GM12875 (cell line): Measurements from ENCODE around the gene LAMP5.

Source experiments
- H3K4me3 ChIP-seq: one replicate; pipeline ENCODE4 v1.5.1; 2011; ENCODE audit warnings: low read depth, low read length, control low read depth
- TF ChIP-seq, protein P1 (sequence below): IDR thresholded peaks from 2 replicates; pipeline ENCODE4 v1.5.1; 2011; ENCODE audit warnings: low read depth, mild to moderate bottlenecking, control low read depth, inconsistent platforms, low read length, moderate library complexity, borderline replicate concordance; ENCODE audit not compliant: insufficient read depth

The LAMP5 gene, protein sequence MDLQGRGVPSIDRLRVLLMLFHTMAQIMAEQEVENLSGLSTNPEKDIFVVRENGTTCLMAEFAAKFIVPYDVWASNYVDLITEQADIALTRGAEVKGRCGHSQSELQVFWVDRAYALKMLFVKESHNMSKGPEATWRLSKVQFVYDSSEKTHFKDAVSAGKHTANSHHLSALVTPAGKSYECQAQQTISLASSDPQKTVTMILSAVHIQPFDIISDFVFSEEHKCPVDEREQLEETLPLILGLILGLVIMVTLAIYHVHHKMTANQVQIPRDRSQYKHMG

DNA sequence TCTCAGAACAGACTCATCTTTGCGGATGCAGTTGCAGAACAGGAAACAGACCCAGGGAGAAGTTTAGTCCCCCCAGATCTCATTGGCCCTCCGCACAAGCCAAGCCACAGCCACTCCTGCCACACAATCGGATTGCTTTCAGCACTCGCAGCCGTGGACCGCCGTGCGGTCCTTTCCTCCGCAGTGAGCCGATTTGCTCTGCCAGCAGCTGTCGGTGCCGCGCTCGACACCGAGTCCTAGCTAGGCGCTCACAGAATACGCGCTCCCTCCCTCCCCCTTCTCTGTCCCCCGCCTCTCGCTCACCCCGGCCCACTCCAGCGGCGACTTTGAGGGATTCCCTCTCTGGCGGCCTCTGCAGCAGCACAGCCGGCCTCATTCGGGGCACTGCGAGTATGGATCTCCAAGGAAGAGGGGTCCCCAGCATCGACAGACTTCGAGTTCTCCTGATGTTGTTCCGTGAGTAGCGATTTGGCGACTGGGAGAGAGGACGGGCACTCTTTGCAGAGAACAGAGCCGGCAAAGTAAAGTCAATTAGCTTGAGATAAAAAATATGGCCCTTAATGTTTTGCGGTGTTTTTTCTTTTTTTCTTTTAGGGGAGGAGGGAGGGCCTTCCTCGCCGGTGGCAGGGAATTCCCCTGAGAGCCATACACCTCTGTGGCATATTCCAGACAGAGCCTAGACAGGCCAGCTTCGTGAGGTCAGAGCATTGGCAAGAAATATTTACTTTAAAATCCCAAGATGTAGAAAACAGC is at the start of gene LAMP5:
TSS of gene LAMP5 (plus strand) at position 130 of the 753 bp plus-strand sequence. CDS start at position 393, 263 bp downstream.
- TF ChIP-seq, protein P1, sequence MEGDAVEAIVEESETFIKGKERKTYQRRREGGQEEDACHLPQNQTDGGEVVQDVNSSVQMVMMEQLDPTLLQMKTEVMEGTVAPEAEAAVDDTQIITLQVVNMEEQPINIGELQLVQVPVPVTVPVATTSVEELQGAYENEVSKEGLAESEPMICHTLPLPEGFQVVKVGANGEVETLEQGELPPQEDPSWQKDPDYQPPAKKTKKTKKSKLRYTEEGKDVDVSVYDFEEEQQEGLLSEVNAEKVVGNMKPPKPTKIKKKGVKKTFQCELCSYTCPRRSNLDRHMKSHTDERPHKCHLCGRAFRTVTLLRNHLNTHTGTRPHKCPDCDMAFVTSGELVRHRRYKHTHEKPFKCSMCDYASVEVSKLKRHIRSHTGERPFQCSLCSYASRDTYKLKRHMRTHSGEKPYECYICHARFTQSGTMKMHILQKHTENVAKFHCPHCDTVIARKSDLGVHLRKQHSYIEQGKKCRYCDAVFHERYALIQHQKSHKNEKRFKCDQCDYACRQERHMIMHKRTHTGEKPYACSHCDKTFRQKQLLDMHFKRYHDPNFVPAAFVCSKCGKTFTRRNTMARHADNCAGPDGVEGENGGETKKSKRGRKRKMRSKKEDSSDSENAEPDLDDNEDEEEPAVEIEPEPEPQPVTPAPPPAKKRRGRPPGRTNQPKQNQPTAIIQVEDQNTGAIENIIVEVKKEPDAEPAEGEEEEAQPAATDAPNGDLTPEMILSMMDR, result no peak
- no peak within 1 kb of the TSS for H3K4me3 ChIP-seq

DNA sequence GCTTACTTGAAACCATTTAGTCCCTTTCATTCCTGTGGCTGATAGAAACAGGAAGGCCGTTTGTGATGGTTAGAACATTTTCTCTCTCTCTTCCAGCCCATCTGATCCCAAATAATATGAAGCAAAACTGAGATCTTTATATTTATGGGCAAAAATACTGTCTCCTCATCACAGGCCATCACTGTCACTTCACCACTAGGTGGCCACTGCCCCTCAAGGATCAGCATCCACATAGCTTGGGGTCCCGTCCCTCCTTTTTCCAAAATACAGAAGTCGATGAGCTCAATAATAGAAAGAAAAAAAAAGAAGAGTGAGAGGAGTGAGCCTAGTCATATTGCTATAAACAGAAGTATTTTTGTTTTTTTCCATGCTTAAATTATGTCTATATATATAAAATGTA is 46.4 kb upstream of the LAMP5 start:
- H3K4me3 ChIP-seq, result no peak overlapping the region
- TF ChIP-seq, protein P1, result peak; percentile 62

DNA sequence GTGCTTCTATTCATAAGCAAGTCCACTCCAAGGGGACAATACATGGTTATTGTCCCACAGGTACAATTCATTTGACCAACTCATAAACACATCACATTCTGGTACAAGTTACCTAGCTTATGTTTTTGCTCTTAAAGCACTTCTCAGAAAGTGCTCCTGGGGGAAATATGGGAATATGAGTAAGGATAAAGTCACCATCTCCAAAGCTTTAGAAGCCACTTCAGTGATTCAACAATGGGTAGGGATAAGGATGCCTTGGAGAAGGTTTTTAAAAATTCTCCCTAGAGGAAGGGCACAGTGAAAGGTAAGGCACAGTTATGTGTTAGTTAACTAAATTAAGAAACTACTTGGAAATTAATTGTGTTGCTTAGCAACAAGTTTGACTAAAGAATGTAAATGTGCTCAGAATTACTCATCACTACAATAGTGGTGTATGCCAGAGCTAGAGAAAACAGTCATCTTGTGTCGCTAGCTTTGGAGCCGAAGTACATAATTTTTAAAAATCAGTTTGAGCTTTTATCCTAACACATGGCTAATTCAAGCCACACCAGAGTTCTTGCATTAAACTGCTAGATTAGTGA is 39.5 kb upstream of the LAMP5 start:
- no peak overlapping the region for H3K4me3 ChIP-seq
- TF ChIP-seq, protein P1, result no peak

DNA sequence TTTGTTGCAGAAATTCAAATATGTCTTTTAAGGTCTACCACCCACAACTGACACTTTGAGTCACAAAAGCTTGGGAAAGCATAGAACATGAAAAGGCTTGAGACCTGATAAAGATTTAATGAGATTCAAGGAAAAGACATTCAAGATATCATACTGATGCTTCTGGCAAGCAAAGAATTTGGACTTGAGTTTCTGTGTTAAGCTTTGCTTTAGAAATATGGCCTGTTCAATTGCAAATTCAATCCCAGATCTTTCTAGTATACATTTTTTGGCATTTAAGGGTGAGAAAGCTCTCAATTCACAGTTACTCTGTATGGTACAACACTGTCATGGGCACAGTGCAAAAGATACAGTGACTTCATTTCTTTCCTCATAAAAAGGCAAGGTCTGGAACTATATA is 38.9 kb upstream of the LAMP5 start:
- TF ChIP-seq, protein P1, result no peak
- H3K4me3 ChIP-seq, result no peak overlapping the region

DNA sequence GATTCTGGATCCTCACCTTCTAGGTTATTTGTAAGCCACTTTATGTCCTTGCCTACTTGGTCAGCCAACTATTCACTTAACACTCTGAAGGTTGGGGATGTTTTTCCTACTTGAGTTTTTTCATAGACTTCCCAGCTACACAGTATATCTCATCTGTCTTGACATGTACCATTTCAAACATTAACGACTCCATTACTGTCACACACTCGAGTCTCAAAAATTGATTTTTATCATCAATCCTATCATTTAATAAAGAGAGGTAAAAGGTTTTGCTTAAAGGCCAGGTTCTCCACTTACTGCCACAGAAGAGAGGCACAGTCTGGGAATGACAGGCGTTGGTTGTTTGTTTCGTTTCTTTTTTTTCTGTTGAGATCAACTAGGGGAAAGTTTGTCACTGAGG is 38.2 kb upstream of the LAMP5 start:
- no peak overlapping the region for H3K4me3 ChIP-seq
- TF ChIP-seq, protein P1, result no peak

DNA sequence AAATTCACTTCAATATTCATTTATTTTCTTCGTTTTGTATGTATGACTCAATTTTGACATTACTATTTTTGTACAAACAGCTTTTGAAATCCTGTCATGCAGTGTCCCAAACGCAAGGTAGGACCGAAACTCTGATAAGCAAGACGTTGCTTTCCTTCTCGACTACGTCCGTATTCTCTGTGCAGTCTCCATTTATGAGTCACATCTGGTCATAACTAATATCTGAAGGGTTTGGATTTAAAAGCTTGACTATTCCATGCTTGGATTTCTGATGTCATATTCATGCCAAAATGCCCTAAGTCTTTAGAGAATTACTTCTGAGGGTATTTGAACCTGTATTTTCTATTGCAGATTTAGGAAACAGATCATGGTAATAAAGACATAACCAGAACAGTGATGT is 37.8 kb upstream of the LAMP5 start:
- no peak overlapping the region for H3K4me3 ChIP-seq
- TF ChIP-seq, protein P1, result no peak
